HG03521 (cell line): ENCODE results near the gene ZNF124.
"Not testable (repeated sequence)": the region's sequence is repeated elsewhere in the genome, so short reads cannot be mapped to it uniquely, and the experiment has no call there.

ENCODE experiments used
- ATAC-seq: cut with Tn5 transposase; IDR thresholded peaks from one replicate; pipeline ENCODE4 v1.9.1; 2021; ENCODE audit warnings: mild to moderate bottlenecking, moderate library complexity; ENCODE audit not compliant: unreplicated experiment

The ZNF124 gene

GRCh38 chr1:247171875-247172563 is at the start of gene ZNF124:
ZNF124 (minus strand) TSS chr1:247172020; CDS start chr1:247171877, 143 bp downstream.
- ATAC-seq: peak; percentile 98

- ATAC-seq: not testable (repeated sequence)
Observed at GRCh38 chr1:247220280-247220679, 48.5 kb upstream of the ZNF124 start.

GRCh38 chr1:247218121-247218651 is 46.4 kb upstream of the ZNF124 start:
- no peak for ATAC-seq

GRCh38 chr1:247216261-247216660 is 44.4 kb upstream of the ZNF124 start:
- ATAC-seq: no peak

- ATAC-seq: no peak
Observed at GRCh38 chr1:247212627-247213617, 41.1 kb upstream of the ZNF124 start.

- peak; percentile 37 for ATAC-seq
Observed at GRCh38 chr1:247212012-247212411, 40.2 kb upstream of the ZNF124 start.

GRCh38 chr1:247211339-247211738 is 39.5 kb upstream of the ZNF124 start:
- no peak for ATAC-seq

GRCh38 chr1:247210376-247211117 is 38.7 kb upstream of the ZNF124 start:
- peak; percentile 92 for ATAC-seq

- peak; percentile 1 for ATAC-seq
Observed at GRCh38 chr1:247210062-247210375, 38.2 kb upstream of the ZNF124 start.

GRCh38 chr1:247209396-247209795 is 37.6 kb upstream of the ZNF124 start:
- ATAC-seq: no peak

- no peak for ATAC-seq
Observed at GRCh38 chr1:247204177-247204647, 32.4 kb upstream of the ZNF124 start.

- ATAC-seq: no peak
Observed at GRCh38 chr1:247198781-247199180, 27.0 kb upstream of the ZNF124 start.

GRCh38 chr1:247193958-247194357 is 22.1 kb upstream of the ZNF124 start:
- no peak for ATAC-seq

GRCh38 chr1:247189981-247190798 is 18.4 kb upstream of the ZNF124 start:
- ATAC-seq: no peak

GRCh38 chr1:247185667-247186066 is 13.8 kb upstream of the ZNF124 start:
- ATAC-seq: no peak

GRCh38 chr1:247184254-247184653 is 12.4 kb upstream of the ZNF124 start:
- no peak for ATAC-seq

GRCh38 chr1:247182994-247183393 is 11.2 kb upstream of the ZNF124 start:
- ATAC-seq: no peak

GRCh38 chr1:247180581-247180980 is 8.8 kb upstream of the ZNF124 start:
- no peak for ATAC-seq

GRCh38 chr1:247177755-247178154 is 5.9 kb upstream of the ZNF124 start:
- ATAC-seq: no peak

- no peak for ATAC-seq
Observed at GRCh38 chr1:247175458-247175857, 3.6 kb upstream of the ZNF124 start.
